Activated naive CD8-positive, alpha-beta T cell treated with anti-CD3 and anti-CD28 coated beads, Interleukin-2, amount 10 ng/mL, durations not matched to agents 7 days and 5 days (primary cell): ENCODE data around the gene OGFOD1. TPM values are rescaled to one million over a fixed set of nuclear protein-coding genes. Genes with fewer than 3 reads are reported as not detected.

Source experiments
- ATAC-seq: fragments of 150-1000 bp; cut with Tn5 transposase; one replicate; pipeline ENCODE4 v1.10.0; 2021; ENCODE audit warnings: low read depth, moderate library complexity
- POLR2A ChIA-PET: fragments of 350-600 bp; sonication (Branson Sonifier 250); formaldehyde crosslinking; loops from one replicate; lab custom pipeline; 2021; ENCODE audit warnings: antibody characterized with exemption; lab: Charles Lee
- DNase-seq: peaks from one replicate; pipeline ENCODE4 v3.0.0; 2021
- H3K27ac Mint-ChIP-seq: one replicate; pipeline ENCODE4 v1.8.0; 2022; ENCODE audit warnings: mild to moderate bottlenecking, mixed read lengths
- H3K27me3 Mint-ChIP-seq: one replicate; pipeline ENCODE4 v1.8.0; 2022; ENCODE audit warnings: mild to moderate bottlenecking, moderate library complexity, mixed read lengths
- H3K36me3 Mint-ChIP-seq: one replicate; pipeline ENCODE4 v1.8.0; 2021; ENCODE audit warnings: mild to moderate bottlenecking, mixed read lengths
- H3K4me1 Mint-ChIP-seq: one replicate; pipeline ENCODE4 v1.8.0; 2021; ENCODE audit warnings: mixed read lengths
- H3K4me3 Mint-ChIP-seq: one replicate; pipeline ENCODE4 v1.8.0; 2022; ENCODE audit warnings: mild to moderate bottlenecking, moderate library complexity, mixed read lengths
- H3K9me3 Mint-ChIP-seq: one replicate; pipeline ENCODE4 v1.8.0; 2021; ENCODE audit warnings: mixed read lengths
- total RNA-seq, 2 experiments: library from RNA; stranded (reverse); gene quantifications; one replicate each; pipeline ENCODE4 v1.2.3, GENCODE V29; 2021

OGFOD1 gene
- total RNA-seq, 2 experiments from 2014 or later: 39.3 to 39.6 TPM

- H3K27me3 Mint-ChIP-seq: no peaks in the 10 kb centered on the region
- POLR2A ChIA-PET: interaction anchor here (0.8 kb wide), 1 partner anchor 20 kb away, joined by 3 read pairs; no protein-coding TSS in a partner anchor
- no peak overlapping the region for H3K27ac Mint-ChIP-seq
- H3K9me3 Mint-ChIP-seq: no peaks in the 10 kb centered on the region
- H3K4me3 Mint-ChIP-seq: no peak overlapping the region
- no peak for ATAC-seq
- no peak for DNase-seq
- no peaks in the 10 kb centered on the region for H3K4me1 Mint-ChIP-seq
- H3K36me3 Mint-ChIP-seq: peaks cover 5% of the 10 kb centered on the region
Measured at GRCh38 chr16:56505181-56505580, 53.8 kb downstream of the OGFOD1 start.

- DNase-seq (no peak), ATAC-seq (no peak)
- no peaks in the 10 kb centered on the region for H3K9me3 Mint-ChIP-seq
- peaks cover 6% of the 10 kb centered on the region for H3K36me3 Mint-ChIP-seq
- H3K27me3 Mint-ChIP-seq: no peaks in the 10 kb centered on the region
- no peak overlapping the region for H3K4me3 Mint-ChIP-seq
- POLR2A ChIA-PET: no interaction called here
- no peak overlapping the region for H3K27ac Mint-ChIP-seq
- H3K4me1 Mint-ChIP-seq: no peaks in the 10 kb centered on the region
Measured at GRCh38 chr16:56506941-56507340, 55.6 kb downstream of the OGFOD1 start.

- H3K27ac Mint-ChIP-seq: no peak overlapping the region
- peaks cover 6% of the 10 kb centered on the region for H3K36me3 Mint-ChIP-seq
- H3K9me3 Mint-ChIP-seq: no peaks in the 10 kb centered on the region
- no peak for DNase-seq
- H3K27me3 Mint-ChIP-seq: no peaks in the 10 kb centered on the region
- H3K4me1 Mint-ChIP-seq: peaks cover 5% of the 10 kb centered on the region
- no peak for ATAC-seq
- H3K4me3 Mint-ChIP-seq: no peak overlapping the region
- POLR2A ChIA-PET: no interaction called here
Measured at GRCh38 chr16:56510544-56510943, 59.2 kb downstream of the OGFOD1 start.

- Mint-ChIP-seq H3K27me3 (no peaks in the 10 kb centered on the region), H3K4me3 (no peak overlapping the region), H3K4me1 (peaks cover 5% of the 10 kb centered on the region), H3K9me3 (no peaks in the 10 kb centered on the region), H3K27ac (no peak overlapping the region), H3K36me3 (peaks cover 6% of the 10 kb centered on the region)
- POLR2A ChIA-PET: no interaction called here
- DNase-seq (no peak), ATAC-seq (no peak)
Measured at GRCh38 chr16:56512025-56512424, 60.7 kb downstream of the OGFOD1 start.

- Mint-ChIP-seq H3K4me3 (no peak overlapping the region), H3K36me3 (peaks cover 6% of the 10 kb centered on the region), H3K27me3 (no peaks in the 10 kb centered on the region), H3K27ac (no peak overlapping the region), H3K9me3 (no peaks in the 10 kb centered on the region), H3K4me1 (peaks cover 5% of the 10 kb centered on the region)
- POLR2A ChIA-PET: no interaction called here
- no peak for ATAC-seq
- DNase-seq: no peak
Measured at GRCh38 chr16:56513091-56513490, 61.7 kb downstream of the OGFOD1 start.

- Mint-ChIP-seq H3K9me3 (no peaks in the 10 kb centered on the region), H3K27me3 (no peaks in the 10 kb centered on the region), H3K36me3 (peaks cover 6% of the 10 kb centered on the region), H3K4me3 (no peak overlapping the region), H3K27ac (no peak overlapping the region), H3K4me1 (peaks cover 7% of the 10 kb centered on the region)
- ATAC-seq (peak; percentile 78), DNase-seq (no peak)
- POLR2A ChIA-PET: no interaction called here
Measured at GRCh38 chr16:56513972-56514371, 62.6 kb downstream of the OGFOD1 start.

- DNase-seq (no peak), ATAC-seq (no peak)
- Mint-ChIP-seq H3K4me3 (no peak overlapping the region), H3K9me3 (no peaks in the 10 kb centered on the region), H3K4me1 (peaks cover 9% of the 10 kb centered on the region), H3K36me3 (peaks cover 6% of the 10 kb centered on the region), H3K27ac (no peak overlapping the region), H3K27me3 (no peaks in the 10 kb centered on the region)
- POLR2A ChIA-PET: interaction anchor here (0.5 kb wide), 1 partner anchor 416 kb away, joined by 4 read pairs; no protein-coding TSS in a partner anchor
Measured at GRCh38 chr16:56514845-56515244, 63.5 kb downstream of the OGFOD1 start.

GRCh38 chr16:56515665-56516064 lies 64.3 kb downstream of the OGFOD1 start:
- Mint-ChIP-seq H3K27ac (no peak overlapping the region), H3K4me3 (no peak overlapping the region), H3K36me3 (peaks cover 3% of the 10 kb centered on the region), H3K4me1 (peaks cover 16% of the 10 kb centered on the region), H3K27me3 (no peaks in the 10 kb centered on the region), H3K9me3 (no peaks in the 10 kb centered on the region)
- ATAC-seq (no peak), DNase-seq (no peak)
- POLR2A ChIA-PET: no interaction called here

- Mint-ChIP-seq H3K27ac (no peak overlapping the region), H3K4me3 (no peak overlapping the region), H3K9me3 (no peaks in the 10 kb centered on the region), H3K27me3 (no peaks in the 10 kb centered on the region), H3K36me3 (peaks cover 2% of the 10 kb centered on the region), H3K4me1 (peaks cover 21% of the 10 kb centered on the region)
- ATAC-seq (no peak), DNase-seq (no peak)
- POLR2A ChIA-PET: no interaction called here
Measured at GRCh38 chr16:56517206-56517605, 65.9 kb downstream of the OGFOD1 start.

- POLR2A ChIA-PET: interaction anchor here (0.7 kb wide), 1 partner anchor 158 kb away, joined by 3 read pairs; no protein-coding TSS in a partner anchor
- H3K36me3 Mint-ChIP-seq: no peaks in the 10 kb centered on the region
- DNase-seq: no peak
- peak overlapping the region; percentile 54 for H3K4me3 Mint-ChIP-seq
- ATAC-seq: no peak
- H3K27me3 Mint-ChIP-seq: no peaks in the 10 kb centered on the region
- H3K4me1 Mint-ChIP-seq: peaks cover 18% of the 10 kb centered on the region
- no peak overlapping the region for H3K27ac Mint-ChIP-seq
- no peaks in the 10 kb centered on the region for H3K9me3 Mint-ChIP-seq
Measured at GRCh38 chr16:56518425-56518824, 67.1 kb downstream of the OGFOD1 start.

GRCh38 chr16:56519459-56520250 lies 68.3 kb downstream of the OGFOD1 start, which contains the start of gene BBS2:
BBS2 (minus strand) TSS chr16:56520024; CDS start chr16:56519862, 162 bp downstream.
- Mint-ChIP-seq H3K9me3 (no peaks in the 10 kb centered on the region), H3K36me3 (no peaks in the 10 kb centered on the region), H3K27ac (peak within 1 kb of the TSS; percentile 17), H3K4me1 (peaks cover 16% of the 10 kb centered on the region), H3K4me3 (peak within 1 kb of the TSS; percentile 77), H3K27me3 (no peaks in the 10 kb centered on the region)
- POLR2A ChIA-PET: interaction anchor here (0.5 to 1.7 kb wide), 5 partner anchors 28 to 1813 kb away, joined by 3 to 4 read pairs (median 3); partner anchors contain the start of gene MT2A
- ATAC-seq (peak; percentile 79), DNase-seq (peak; percentile 87)

- Mint-ChIP-seq H3K27ac (peak overlapping the region; percentile 8), H3K9me3 (no peaks in the 10 kb centered on the region), H3K27me3 (no peaks in the 10 kb centered on the region), H3K4me3 (peak overlapping the region; percentile 77), H3K4me1 (peaks cover 16% of the 10 kb centered on the region), H3K36me3 (no peaks in the 10 kb centered on the region)
- DNase-seq (no peak), ATAC-seq (peak; percentile 8)
- POLR2A ChIA-PET: interaction anchor here (0.6 to 1.7 kb wide), 2 partner anchors 27 to 80 kb away, joined by 3 to 4 read pairs; no protein-coding TSS in a partner anchor
Measured at GRCh38 chr16:56520251-56520577, 68.9 kb downstream of the OGFOD1 start.

- Mint-ChIP-seq H3K4me1 (peaks cover 10% of the 10 kb centered on the region), H3K27ac (no peak overlapping the region), H3K36me3 (no peaks in the 10 kb centered on the region), H3K4me3 (no peak overlapping the region), H3K27me3 (peaks cover 20% of the 10 kb centered on the region), H3K9me3 (no peaks in the 10 kb centered on the region)
- POLR2A ChIA-PET: interaction anchor here (0.7 kb wide), 1 partner anchor 20 kb away, joined by 3 read pairs; no protein-coding TSS in a partner anchor
- ATAC-seq (no peak), DNase-seq (no peak)
Measured at GRCh38 chr16:56525236-56525635, 73.9 kb downstream of the OGFOD1 start.
